Measurements from ENCODE around the gene CIAO2B. TPM values are rescaled to one million over a fixed set of nuclear protein-coding genes. Genes with fewer than 3 reads are reported as not detected.
"Not testable (repeated sequence)": the region's sequence is repeated elsewhere in the genome, so short reads cannot be mapped to it uniquely, and the experiment has no call there.

CIAO2B gene
- total RNA-seq, 1 donor, result 21.2 TPM

GRCh38 chr16:66899945-66900710, 34.1 kb downstream of the CIAO2B start:
- Histone ChIP-seq H3K4me1 (ENCODE audit: insufficient read depth, low read length) (peaks cover 3% of the 10 kb centered on the region), H3K9me3 (ENCODE audit: low read depth, low read length) (no peaks in the 10 kb centered on the region), H3K4me3 (ENCODE audit: low read length) (no peak overlapping the region), H3K27me3 (ENCODE audit: insufficient read depth, low read length) (no peaks in the 10 kb centered on the region)

- H3K4me1 ChIP-seq (ENCODE audit: insufficient read depth, low read length), result peaks cover 3% of the 10 kb centered on the region
- no peak overlapping the region for H3K4me3 ChIP-seq (ENCODE audit: low read length)
- H3K27me3 ChIP-seq (ENCODE audit: insufficient read depth, low read length), result no peaks in the 10 kb centered on the region
- H3K9me3 ChIP-seq (ENCODE audit: low read depth, low read length), result no peaks in the 10 kb centered on the region
Measured at GRCh38 chr16:66899310-66899944, 34.8 kb downstream of the CIAO2B start.

- no peaks in the 10 kb centered on the region for H3K27me3 ChIP-seq (ENCODE audit: insufficient read depth, low read length)
Measured at GRCh38 chr16:66898933-66899309, 35.3 kb downstream of the CIAO2B start.

GRCh38 chr16:66898207-66898606, 36.0 kb downstream of the CIAO2B start:
- H3K4me3 ChIP-seq (ENCODE audit: low read length), result no peak overlapping the region
- no peaks in the 10 kb centered on the region for H3K9me3 ChIP-seq (ENCODE audit: low read depth, low read length)
- peaks cover 3% of the 10 kb centered on the region for H3K4me1 ChIP-seq (ENCODE audit: insufficient read depth, low read length)
- H3K27me3 ChIP-seq (ENCODE audit: insufficient read depth, low read length), result no peaks in the 10 kb centered on the region

More at GRCh38 chr16:66898933-66899309, 35.3 kb downstream of the CIAO2B start:
- H3K9me3 ChIP-seq (ENCODE audit: low read depth, low read length), result no peaks in the 10 kb centered on the region
- peaks cover 3% of the 10 kb centered on the region for H3K4me1 ChIP-seq (ENCODE audit: insufficient read depth, low read length)
- no peak overlapping the region for H3K4me3 ChIP-seq (ENCODE audit: low read length)

- H3K4me1 ChIP-seq (ENCODE audit: insufficient read depth, low read length); H3K4me3 ChIP-seq (ENCODE audit: low read length); H3K27me3 ChIP-seq (ENCODE audit: insufficient read depth, low read length); H3K9me3 ChIP-seq (ENCODE audit: low read depth, low read length): not testable (repeated sequence)
Measured at GRCh38 chr16:66896682-66897081, 37.5 kb downstream of the CIAO2B start.

GRCh38 chr16:66895999-66896398, 38.2 kb downstream of the CIAO2B start:
- no peak overlapping the region for H3K4me3 ChIP-seq (ENCODE audit: low read length)

GRCh38 chr16:66895689-66895979, 38.6 kb downstream of the CIAO2B start:
- Histone ChIP-seq H3K4me3 (ENCODE audit: low read length) (no peak overlapping the region), H3K27me3 (ENCODE audit: insufficient read depth, low read length) (no peaks in the 10 kb centered on the region), H3K4me1 (ENCODE audit: insufficient read depth, low read length) (peaks cover 3% of the 10 kb centered on the region), H3K9me3 (ENCODE audit: low read depth, low read length) (no peaks in the 10 kb centered on the region)

More at GRCh38 chr16:66895999-66896398, 38.2 kb downstream of the CIAO2B start:
- Histone ChIP-seq H3K27me3 (ENCODE audit: insufficient read depth, low read length) (no peaks in the 10 kb centered on the region), H3K4me1 (ENCODE audit: insufficient read depth, low read length) (peaks cover 3% of the 10 kb centered on the region), H3K9me3 (ENCODE audit: low read depth, low read length) (no peaks in the 10 kb centered on the region)

GRCh38 chr16:66894948-66895688, 39.1 kb downstream of the CIAO2B start:
- Histone ChIP-seq H3K27me3 (ENCODE audit: insufficient read depth, low read length) (no peaks in the 10 kb centered on the region), H3K9me3 (ENCODE audit: low read depth, low read length) (no peaks in the 10 kb centered on the region), H3K4me3 (ENCODE audit: low read length) (no peak overlapping the region), H3K4me1 (ENCODE audit: insufficient read depth, low read length) (peaks cover 3% of the 10 kb centered on the region)

- Histone ChIP-seq H3K27me3 (ENCODE audit: insufficient read depth, low read length) (no peaks in the 10 kb centered on the region), H3K4me3 (ENCODE audit: low read length) (no peak overlapping the region), H3K9me3 (ENCODE audit: low read depth, low read length) (no peaks in the 10 kb centered on the region), H3K4me1 (ENCODE audit: insufficient read depth, low read length) (peaks cover 3% of the 10 kb centered on the region)
Measured at GRCh38 chr16:66894055-66894454, 40.1 kb downstream of the CIAO2B start.

GRCh38 chr16:66891797-66892196, 42.4 kb downstream of the CIAO2B start:
- H3K4me1 ChIP-seq (ENCODE audit: insufficient read depth, low read length), result peaks cover 3% of the 10 kb centered on the region
- H3K4me3 ChIP-seq (ENCODE audit: low read length), result no peak overlapping the region
- H3K9me3 ChIP-seq (ENCODE audit: low read depth, low read length), result no peaks in the 10 kb centered on the region
- no peaks in the 10 kb centered on the region for H3K27me3 ChIP-seq (ENCODE audit: insufficient read depth, low read length)

- Histone ChIP-seq H3K9me3 (ENCODE audit: low read depth, low read length) (no peaks in the 10 kb centered on the region), H3K4me3 (ENCODE audit: low read length) (no peak overlapping the region), H3K4me1 (ENCODE audit: insufficient read depth, low read length) (peaks cover 3% of the 10 kb centered on the region), H3K27me3 (ENCODE audit: insufficient read depth, low read length) (no peaks in the 10 kb centered on the region)
Measured at GRCh38 chr16:66891360-66891759, 42.8 kb downstream of the CIAO2B start.

GRCh38 chr16:66890799-66891198, 43.4 kb downstream of the CIAO2B start:
- Histone ChIP-seq H3K4me1 (ENCODE audit: insufficient read depth, low read length) (peaks cover 3% of the 10 kb centered on the region), H3K27me3 (ENCODE audit: insufficient read depth, low read length) (no peaks in the 10 kb centered on the region), H3K9me3 (ENCODE audit: low read depth, low read length) (no peaks in the 10 kb centered on the region), H3K4me3 (ENCODE audit: low read length) (no peak overlapping the region)

- no peak overlapping the region for H3K4me3 ChIP-seq (ENCODE audit: low read length)
- H3K9me3 ChIP-seq (ENCODE audit: low read depth, low read length), result no peaks in the 10 kb centered on the region
- H3K27me3 ChIP-seq (ENCODE audit: insufficient read depth, low read length), result no peaks in the 10 kb centered on the region
- no peaks in the 10 kb centered on the region for H3K4me1 ChIP-seq (ENCODE audit: insufficient read depth, low read length)
Measured at GRCh38 chr16:66889622-66890021, 44.6 kb downstream of the CIAO2B start.

- H3K4me3 ChIP-seq (ENCODE audit: low read length), result no peak overlapping the region
- H3K9me3 ChIP-seq (ENCODE audit: low read depth, low read length), result no peaks in the 10 kb centered on the region
- H3K4me1 ChIP-seq (ENCODE audit: insufficient read depth, low read length), result no peaks in the 10 kb centered on the region
- no peaks in the 10 kb centered on the region for H3K27me3 ChIP-seq (ENCODE audit: insufficient read depth, low read length)
Measured at GRCh38 chr16:66888647-66889615, 45.3 kb downstream of the CIAO2B start.
